GM08714 (cell line): Measurements from ENCODE around the gene PLXNA4.

Experiments
- H3K4me3 ChIP-seq: fragments of 200-500 bp; sonication (Bioruptor generic); 2 replicates; pipeline ENCODE4 v1.5.1; 2014; ENCODE audit warnings: mild to moderate bottlenecking, low read length, inconsistent platforms
- ZNF274 ChIP-seq: IDR thresholded peaks from 2 replicates; pipeline ENCODE4 v1.6.1; 2012; ENCODE audit warnings: mild to moderate bottlenecking, low read depth, low read length

Gene PLXNA4

GRCh38 chr7:132457658-132458057, 118.6 kb downstream of the PLXNA4 start:
- no peak for TF ChIP-seq ZNF274
- no peak overlapping the region for H3K4me3 ChIP-seq

- H3K4me3 ChIP-seq, result no peak overlapping the region
- TF ChIP-seq ZNF274, result no peak
Measured at GRCh38 chr7:132456418-132456817, 119.9 kb downstream of the PLXNA4 start.

GRCh38 chr7:132455378-132455777, 120.9 kb downstream of the PLXNA4 start:
- no peak overlapping the region for H3K4me3 ChIP-seq
- TF ChIP-seq ZNF274, result no peak

- no peak for TF ChIP-seq ZNF274
- no peak overlapping the region for H3K4me3 ChIP-seq
Measured at GRCh38 chr7:132453826-132454225, 122.4 kb downstream of the PLXNA4 start.

- TF ChIP-seq ZNF274, result no peak
- no peak overlapping the region for H3K4me3 ChIP-seq
Measured at GRCh38 chr7:132451161-132451560, 125.1 kb downstream of the PLXNA4 start.

- no peak overlapping the region for H3K4me3 ChIP-seq
- TF ChIP-seq ZNF274, result no peak
Measured at GRCh38 chr7:132450696-132451095, 125.6 kb downstream of the PLXNA4 start.

- no peak for TF ChIP-seq ZNF274
Measured at GRCh38 chr7:132450188-132450587, 126.1 kb downstream of the PLXNA4 start.

GRCh38 chr7:132446666-132447278, 129.5 kb downstream of the PLXNA4 start:
- TF ChIP-seq ZNF274, result no peak

More at GRCh38 chr7:132450188-132450587, 126.1 kb downstream of the PLXNA4 start:
- no peak overlapping the region for H3K4me3 ChIP-seq

GRCh38 chr7:132446260-132446659, 130.0 kb downstream of the PLXNA4 start:
- no peak overlapping the region for H3K4me3 ChIP-seq
- TF ChIP-seq ZNF274, result no peak

More at GRCh38 chr7:132446666-132447278, 129.5 kb downstream of the PLXNA4 start:
- no peak overlapping the region for H3K4me3 ChIP-seq

- no peak overlapping the region for H3K4me3 ChIP-seq
- TF ChIP-seq ZNF274, result no peak
Measured at GRCh38 chr7:132443761-132444520, 132.3 kb downstream of the PLXNA4 start.

GRCh38 chr7:132441935-132442334, 134.3 kb downstream of the PLXNA4 start:
- no peak for TF ChIP-seq ZNF274
- no peak overlapping the region for H3K4me3 ChIP-seq

GRCh38 chr7:132440151-132440550, 136.1 kb downstream of the PLXNA4 start:
- TF ChIP-seq ZNF274, result no peak
- H3K4me3 ChIP-seq, result no peak overlapping the region

- TF ChIP-seq ZNF274, result no peak
- no peak overlapping the region for H3K4me3 ChIP-seq
Measured at GRCh38 chr7:132438926-132439325, 137.3 kb downstream of the PLXNA4 start.

- H3K4me3 ChIP-seq, result no peak overlapping the region
- no peak for TF ChIP-seq ZNF274
Measured at GRCh38 chr7:132437730-132438129, 138.5 kb downstream of the PLXNA4 start.

- no peak overlapping the region for H3K4me3 ChIP-seq
- no peak for TF ChIP-seq ZNF274
Measured at GRCh38 chr7:132436121-132436520, 140.1 kb downstream of the PLXNA4 start.
